HCT116 (cell line): ENCODE results near the gene LAMC3. TPM values are rescaled to one million over a fixed set of nuclear protein-coding genes. Genes with fewer than 3 reads are reported as not detected.
"Not testable (repeated sequence)": the region's sequence is repeated elsewhere in the genome, so short reads cannot be mapped to it uniquely, and the experiment has no call there.

Source experiments
- ATAC-seq: fragments of 200-7000 bp; cut with Tn5 transposase; 2 replicates; pipeline ENCODE4 v1.9.1; 2020; ENCODE audit warnings: mild to moderate bottlenecking, moderate library complexity
- BruUV-seq: library from RNA; stranded (reverse); fragments of 400-500 nt; replicated peaks from 2 replicates; lab custom pipeline; 2021; lab: Mats Ljungman, UMichigan
- CTCF ChIA-PET: fragments of 300-600 bp; sonication (Branson Sonifier 250); formaldehyde crosslinking; loops from one replicate; lab custom pipeline; 2021; ENCODE audit warnings: antibody characterized with exemption; lab: Charles Lee
- POLR2A ChIA-PET: fragments of 300-600, 350-600 bp; sonication (Branson Sonifier 250); formaldehyde crosslinking; loops from one replicate; lab custom pipeline; 2021; ENCODE audit warnings: antibody characterized with exemption; lab: Charles Lee
- RAD21 ChIA-PET, 2 experiments: fragments of 300-600 bp; sonication (Branson Sonifier 250); formaldehyde crosslinking; loops; one replicate each; lab custom pipeline; 2023; ENCODE audit warnings: low total read pairs in 2 of 2; ENCODE audit not compliant: uncharacterized antibody in 2 of 2, unreplicated experiment in 2 of 2, low non-redundant PET in 1 of 2; lab: Charles Lee
- DNase-seq: peaks from one replicate; pipeline ENCODE4 v3.0.0-alpha.2; 2010; ENCODE audit warnings: low read depth, low spot score
- H2AFZ ChIP-seq: fragments of 200-600 bp; shearing (Covaris generic), sonication (generic); 2 replicates; pipeline ENCODE4 v1.6.1; 2017; ENCODE audit warnings: low read depth, mixed run types, mixed read lengths, antibody characterized with exemption, low read length; ENCODE audit not compliant: poor library complexity, severe bottlenecking
- H3K27ac ChIP-seq: 2 replicates; pipeline ENCODE4 v1.5.1; 2012; ENCODE audit warnings: low read depth, low read length
- H3K27me3 ChIP-seq: fragments of 200-600 bp; sonication (generic); 2 replicates; pipeline ENCODE4 v1.6.1; 2016; ENCODE audit warnings: mixed run types, low read length, mixed read lengths; ENCODE audit not compliant: insufficient read depth
- H3K36me3 ChIP-seq, 2 experiments: fragments of 200-500 bp in 1 of 2; fragments of 200-600 bp in 1 of 2; sonication (Bioruptor generic) in 1 of 2; sonication (generic) in 1 of 2; 2 replicates each; pipeline versions ENCODE4 v1.5.1 to v1.6.1; 2014 to 2016; ENCODE audit warnings: low read length in 2 of 2, inconsistent platforms in 1 of 2, mixed read lengths in 1 of 2, mixed run types in 1 of 2; ENCODE audit not compliant: insufficient read depth in 2 of 2, control insufficient read depth in 1 of 2
- H3K4me1 ChIP-seq, 2 experiments: fragments of 200-600 bp in 1 of 2; sonication (generic) in 1 of 2; 2 replicates each; pipeline versions ENCODE4 v1.5.1 to v1.6.1; 2012 to 2017; ENCODE audit warnings: low read length in 2 of 2, inconsistent platforms in 1 of 2, mild to moderate bottlenecking in 1 of 2, mixed read lengths in 1 of 2, mixed run types in 1 of 2, moderate library complexity in 1 of 2; ENCODE audit not compliant: insufficient read depth in 2 of 2, control insufficient read depth in 1 of 2
- H3K4me2 ChIP-seq: fragments of 200-600 bp; sonication (generic); 2 replicates; pipeline ENCODE4 v1.6.1; 2017; ENCODE audit warnings: mixed run types, low read length, mixed read lengths
- H3K4me3 ChIP-seq, 2 experiments: fragments of 200-600 bp in 1 of 2; sonication (generic) in 1 of 2; replicated peaks in 1 of 2; 2 replicates each; pipeline ENCODE4 v1.5.1; 2011 to 2016; ENCODE audit warnings: low read length in 2 of 2, control low read depth in 1 of 2, low read depth in 1 of 2, mild to moderate bottlenecking in 1 of 2, mixed read lengths in 1 of 2, mixed run types in 1 of 2
- H3K79me2 ChIP-seq: fragments of 200-600 bp; sonication (generic); 2 replicates; pipeline ENCODE4 v1.6.1; 2017; ENCODE audit warnings: mild to moderate bottlenecking, mixed run types, low read length, moderate library complexity, mixed read lengths; ENCODE audit not compliant: insufficient read depth
- H3K9ac ChIP-seq: fragments of 200-600 bp; sonication (generic); 2 replicates; pipeline ENCODE4 v1.6.1; 2016; ENCODE audit warnings: low read length, mixed read lengths
- H3K9me2 ChIP-seq: fragments of 200-600 bp; sonication (generic), shearing (Covaris generic); 2 replicates; pipeline ENCODE4 v1.6.1; 2017; ENCODE audit warnings: mixed run types, mild to moderate bottlenecking, moderate library complexity; ENCODE audit not compliant: insufficient read depth
- H3K9me3 ChIP-seq, 2 experiments: fragments of 200-500 bp in 1 of 2; fragments of 200-600 bp in 1 of 2; sonication (Bioruptor generic) in 1 of 2; sonication (generic) in 1 of 2; 2 replicates each; pipeline ENCODE4 v1.6.1; 2014 to 2017; ENCODE audit warnings: low read length in 2 of 2, mixed read lengths in 2 of 2, inconsistent platforms in 1 of 2, low read depth in 1 of 2, mild to moderate bottlenecking in 1 of 2, mixed run types in 1 of 2, moderate library complexity in 1 of 2; ENCODE audit not compliant: control insufficient read depth in 1 of 2, insufficient read depth in 1 of 2
- H4K20me1 ChIP-seq: fragments of 200-600 bp; sonication (generic), shearing (Covaris generic); 2 replicates; pipeline ENCODE4 v1.6.1; 2017; ENCODE audit warnings: mixed run types, mild to moderate bottlenecking, moderate library complexity; ENCODE audit not compliant: insufficient read depth
- ATF3 ChIP-seq: IDR thresholded peaks from 2 replicates; pipeline ENCODE4 v1.6.1; 2012
- CBX3 ChIP-seq: IDR thresholded peaks from 2 replicates; pipeline ENCODE4 v1.6.1; 2012; ENCODE audit warnings: low read depth
- CEBPB ChIP-seq: IDR thresholded peaks from 2 replicates; pipeline ENCODE4 v1.6.1; 2012; ENCODE audit warnings: low read depth
- CTCF ChIP-seq, 3 experiments: fragments of 200-600 bp in 1 of 3; sonication (generic) in 1 of 3; IDR thresholded peaks in 2 of 3; conservative IDR thresholded peaks in 1 of 3; 2 replicates each; pipeline ENCODE4 v1.5.1; 2012 to 2017; ENCODE audit warnings: low read depth in 2 of 3, low read length in 2 of 3, antibody characterized with exemption in 1 of 3, borderline replicate concordance in 1 of 3, control low read depth in 1 of 3, mild to moderate bottlenecking in 1 of 3, mixed read lengths in 1 of 3, mixed run types in 1 of 3, moderate library complexity in 1 of 3; ENCODE audit not compliant: insufficient read depth in 1 of 3
- EZH2 ChIP-seq: fragments of 200-600 bp; sonication (generic); IDR thresholded peaks from 2 replicates; pipeline ENCODE4 v1.6.1; 2017; ENCODE audit warnings: antibody characterized with exemption, mixed run types
- JUND ChIP-seq: IDR thresholded peaks from 2 replicates; pipeline ENCODE4 v1.6.1; 2012
- POLR2A ChIP-seq: IDR thresholded peaks from 2 replicates; pipeline ENCODE4 v1.7.0; 2011; ENCODE audit warnings: borderline replicate concordance; ENCODE audit not compliant: insufficient read depth, insufficient read length; ENCODE audit errors: extremely low read depth
- RAD21 ChIP-seq: IDR thresholded peaks from 2 replicates; pipeline ENCODE4 v1.6.1; 2012; ENCODE audit warnings: low read depth, mild to moderate bottlenecking
- ZBTB33 ChIP-seq: IDR thresholded peaks from 2 replicates; pipeline ENCODE4 v1.6.1; 2011; ENCODE audit warnings: mild to moderate bottlenecking, low read length, moderate library complexity; ENCODE audit not compliant: insufficient replicate concordance; ENCODE audit errors: extremely low read depth
- ZFX ChIP-seq: fragments of 450-650 bp; IDR thresholded peaks from 2 replicates; pipeline ENCODE4 v1.6.1; 2017
- ZNF274 ChIP-seq: fragments of 200-500 bp; sonication (Bioruptor generic); IDR thresholded peaks from 2 replicates; pipeline ENCODE4 v1.6.1; 2014; ENCODE audit warnings: mild to moderate bottlenecking, low read depth, low read length, inconsistent platforms
- intact Hi-C: fragments of 100-400 bp; cut with micrococcal nuclease; formaldehyde crosslinking; loops from 2 replicates; pipeline ENCODE4 v1.10.0; 2022
- total RNA-seq: library from RNA; stranded (reverse); gene quantifications from one replicate; pipeline ENCODE4 v1.2.1, GENCODE V29; 2021; ENCODE audit not compliant: unreplicated experiment

The LAMC3 gene
- total RNA-seq, 1 experiment from 2014 or later = 7.7 TPM

GRCh38 chr9:130999245-130999623 is 9.7 kb upstream of the LAMC3 start (continued):
- TF ChIP-seq CTCF (IDR thresholded peaks at IDR 0.05 in 2 of 3, conservative IDR thresholded peaks at IDR 0.05 in 1 of 3; ENCODE audit: borderline replicate concordance in 1 of 3, insufficient read depth in 1 of 3, low read depth in 2 of 3, low read length in 2 of 3) (no peak), EZH2 (no peak), ZNF274 (no peak), CEBPB (no peak), ATF3 (no peak), CBX3 (no peak), ZFX (no peak), POLR2A (no peak), JUND (no peak), RAD21 (no peak), ZBTB33 (no peak)

GRCh38 chr9:131000526-131000925 is 8.4 kb upstream of the LAMC3 start:
- H4K20me1 ChIP-seq, ATAC-seq, H3K36me3 ChIP-seq, H3K4me2 ChIP-seq, H3K9me3 ChIP-seq, POLR2A ChIA-PET, H3K4me3 ChIP-seq, BruUV-seq, DNase-seq, H3K79me2 ChIP-seq, H3K9me2 ChIP-seq, H3K27me3 ChIP-seq, H3K27ac ChIP-seq, H3K9ac ChIP-seq, H2AFZ ChIP-seq, H3K4me1 ChIP-seq: not testable (repeated sequence)
- CTCF ChIA-PET = interaction anchor here (4.2 to 5.6 kb wide), 2 partner anchors 46 to 135 kb away, joined by 37 to 88 read pairs; no protein-coding TSS in a partner anchor
- intact Hi-C loops = loop anchor here (10.0 kb wide), 1 partner anchor 216 kb away; no protein-coding TSS in a partner anchor
- RAD21 ChIA-PET = interaction anchor here in 1 of 2 experiments (1.1 kb wide), 1 partner anchor 46 kb away, joined by 3 read pairs; no protein-coding TSS in a partner anchor
